ENCODE results near the gene ANGEL2.

GRCh38 chr1:212982430-212983152 lies 33.1 kb downstream of the ANGEL2 start:
- TF ChIP-seq CTCF (IDR thresholded peaks at IDR 0.05) (no peak), POLR2A (IDR thresholded peaks at IDR 0.05; ENCODE audit: low read depth) (no peak)
